H9 (cell line): Measurements from ENCODE around the gene LBHD2. TPM values are rescaled to one million over a fixed set of nuclear protein-coding genes. Genes with fewer than 3 reads are reported as not detected.

Experiments used
- DNase-seq: peaks from one replicate; pipeline ENCODE4 v3.0.0-alpha.2; 2017
- H2AFZ ChIP-seq: one replicate; pipeline ENCODE4 v1.6.1; 2013; ENCODE audit warnings: mild to moderate bottlenecking, low read length, control low read depth, moderate library complexity
- H2AK5ac ChIP-seq: 2 replicates; pipeline ENCODE4 v1.6.1; 2013; ENCODE audit warnings: low read length, control low read depth, mixed read lengths; ENCODE audit not compliant: insufficient read length
- H2BK120ac ChIP-seq: one replicate; pipeline ENCODE4 v1.6.1; 2013; ENCODE audit warnings: low read depth, mild to moderate bottlenecking, low read length, control low read depth, inconsistent platforms; ENCODE audit not compliant: poor library complexity, severe bottlenecking
- H2BK12ac ChIP-seq: 2 replicates; pipeline ENCODE4 v1.6.1; 2013; ENCODE audit warnings: low read length, control low read depth, mixed read lengths, low read depth; ENCODE audit not compliant: insufficient read length
- H2BK15ac ChIP-seq: 2 replicates; pipeline ENCODE4 v1.6.1; 2013; ENCODE audit warnings: low read depth, low read length, control low read depth
- H2BK20ac ChIP-seq: one replicate; pipeline ENCODE4 v1.6.1; 2013; ENCODE audit warnings: low read depth, mild to moderate bottlenecking, low read length, control low read depth, inconsistent platforms; ENCODE audit not compliant: poor library complexity, severe bottlenecking
- H2BK5ac ChIP-seq: 2 replicates; pipeline ENCODE4 v1.6.1; 2013; ENCODE audit warnings: low read length, control low read depth, mixed read lengths; ENCODE audit not compliant: insufficient read length
- H3K14ac ChIP-seq: 2 replicates; pipeline ENCODE4 v1.6.1; 2013; ENCODE audit warnings: low read length, control low read depth; ENCODE audit not compliant: insufficient read depth
- H3K18ac ChIP-seq: 2 replicates; pipeline ENCODE4 v1.6.1; 2013; ENCODE audit warnings: low read depth, mild to moderate bottlenecking, mixed read lengths, low read length, control low read depth; ENCODE audit not compliant: insufficient read length
- H3K23ac ChIP-seq: 2 replicates; pipeline ENCODE4 v1.6.1; 2013; ENCODE audit warnings: low read length, control low read depth, mixed read lengths, low read depth; ENCODE audit not compliant: insufficient read length
- H3K23me2 ChIP-seq: 2 replicates; pipeline ENCODE4 v1.6.1; 2013; ENCODE audit warnings: low read depth, mild to moderate bottlenecking, mixed read lengths, low read length, control low read depth; ENCODE audit not compliant: insufficient read length, poor library complexity, severe bottlenecking
- H3K27ac ChIP-seq: 2 replicates; pipeline ENCODE4 v1.5.1; 2013; ENCODE audit warnings: low read length, control low read depth, mixed read lengths, low read depth; ENCODE audit not compliant: insufficient read length
- H3K27me3 ChIP-seq: 2 replicates; pipeline ENCODE4 v1.6.1; 2013; ENCODE audit warnings: low read length, control low read depth, inconsistent platforms; ENCODE audit not compliant: insufficient read depth
- H3K4ac ChIP-seq: 2 replicates; pipeline ENCODE4 v1.6.1; 2013; ENCODE audit warnings: low read depth, mild to moderate bottlenecking, control low read depth, inconsistent platforms, low read length, moderate library complexity
- H3K4me1 ChIP-seq: 2 replicates; pipeline ENCODE4 v1.6.1; 2013; ENCODE audit warnings: low read length, control low read depth, inconsistent platforms; ENCODE audit not compliant: insufficient read depth
- H3K4me2 ChIP-seq: 2 replicates; pipeline ENCODE4 v1.6.1; 2013; ENCODE audit warnings: low read length, control low read depth, mixed read lengths; ENCODE audit not compliant: insufficient read length, insufficient read depth
- H3K56ac ChIP-seq: 2 replicates; pipeline ENCODE4 v1.6.1; 2013; ENCODE audit warnings: low read depth, mild to moderate bottlenecking, mixed read lengths, low read length, control low read depth; ENCODE audit not compliant: insufficient read length
- H3K79me1 ChIP-seq: 2 replicates; pipeline ENCODE4 v1.6.1; 2013; ENCODE audit warnings: low read depth, mild to moderate bottlenecking, moderate library complexity, low read length, control low read depth, inconsistent platforms; ENCODE audit not compliant: insufficient read depth, poor library complexity, severe bottlenecking
- H3K79me2 ChIP-seq: 2 replicates; pipeline ENCODE4 v1.6.1; 2013; ENCODE audit warnings: low read length, control low read depth, inconsistent platforms; ENCODE audit not compliant: insufficient read depth
- H3K9ac ChIP-seq: 2 replicates; pipeline ENCODE4 v1.6.1; 2013; ENCODE audit warnings: low read length, control low read depth, mixed read lengths; ENCODE audit not compliant: insufficient read length; ENCODE audit errors: extremely low read depth
- H3K9me3 ChIP-seq: one replicate; pipeline ENCODE4 v1.6.1; 2013; ENCODE audit warnings: low read depth, low read length, inconsistent platforms; ENCODE audit not compliant: control insufficient read depth
- H3T11ph ChIP-seq: one replicate; pipeline ENCODE4 v1.6.1; 2013; ENCODE audit warnings: mild to moderate bottlenecking, low read length, control low read depth, inconsistent platforms
- H4K20me1 ChIP-seq: one replicate; pipeline ENCODE4 v1.6.1; 2013; ENCODE audit not compliant: control insufficient read depth, insufficient read length, insufficient read depth
- H4K5ac ChIP-seq: 2 replicates; pipeline ENCODE4 v1.6.1; 2013; ENCODE audit warnings: low read depth, mild to moderate bottlenecking, mixed read lengths, low read length, control low read depth; ENCODE audit not compliant: insufficient read length
- H4K8ac ChIP-seq: replicated peaks from 2 replicates; pipeline ENCODE4 v1.6.1; 2013; ENCODE audit warnings: low read length, control low read depth, mixed read lengths, low read depth; ENCODE audit not compliant: insufficient read length
- H4K91ac ChIP-seq: 2 replicates; pipeline ENCODE4 v1.6.1; 2013; ENCODE audit warnings: low read depth, mild to moderate bottlenecking, moderate library complexity, mixed read lengths, low read length, control low read depth; ENCODE audit not compliant: insufficient read length
- H3K27ac Mint-ChIP-seq, 3 experiments: 2 replicates in 2 of 3; 3 replicates in 1 of 3; pipeline ENCODE4 v1.8.0; 2020 to 2021; ENCODE audit warnings: mixed read lengths in 3 of 3, mild to moderate bottlenecking in 1 of 3, moderate library complexity in 1 of 3
- H3K27me3 Mint-ChIP-seq: 2 replicates; pipeline ENCODE4 v1.8.0; 2021; ENCODE audit warnings: low read depth, mild to moderate bottlenecking, moderate library complexity, mixed read lengths
- H3K36me3 Mint-ChIP-seq, 3 experiments: 2 replicates in 2 of 3; 3 replicates in 1 of 3; pipeline ENCODE4 v1.8.0; 2020 to 2021; ENCODE audit warnings: low read depth in 3 of 3, mixed read lengths in 3 of 3; ENCODE audit not compliant: insufficient read depth in 1 of 3
- H3K4me1 Mint-ChIP-seq, 2 experiments: 2 replicates each; pipeline ENCODE4 v1.8.0; 2020; ENCODE audit warnings: mixed read lengths in 2 of 2
- H3K4me3 Mint-ChIP-seq, 2 experiments: 2 replicates in 1 of 2; 3 replicates in 1 of 2; pipeline ENCODE4 v1.8.0; 2020 to 2021; ENCODE audit warnings: mild to moderate bottlenecking in 2 of 2, mixed read lengths in 2 of 2, moderate library complexity in 1 of 2
- H3K9me3 Mint-ChIP-seq, 2 experiments: 2 replicates in 1 of 2; 3 replicates in 1 of 2; pipeline ENCODE4 v1.8.0; 2020; ENCODE audit warnings: mild to moderate bottlenecking in 2 of 2, mixed read lengths in 2 of 2, moderate library complexity in 1 of 2
- WGBS: extraction: QIAGEN DNeasy Blood & Tissue Kit; methylation state at CpG from one replicate; pipeline ENCODE4 v1.1.7; 2013; ENCODE audit warnings: missing lambda C conversion rate, low lambda C conversion rate, mixed read lengths; ENCODE audit not compliant: insufficient read length; ENCODE audit errors: extremely low coverage; 5-methylcytosine and 5-hydroxymethylcytosine counted together
- total RNA-seq: library from RNA; stranded (reverse); gene quantifications from 2 replicates; pipeline ENCODE4 v1.2.1, GENCODE V29; 2021
- TF ChIP-seq, protein P1 (sequence below): fragments of 200-600 bp; sonication (generic); conservative IDR thresholded peaks from 3 replicates; pipeline ENCODE4 v1.8.0; 2021; ENCODE audit warnings: antibody characterized with exemption, mild to moderate bottlenecking

The LBHD2 gene
- total RNA-seq, 1 experiment from 2014 or later: not detected

GRCh38 chr14:103089386-103090335, 5.7 kb downstream of the LBHD2 start:
- Mint-ChIP-seq H3K27ac (peak overlapping the region in 1 of 3 experiments; percentile 52; a peak in 2 of 7 replicates), H3K27me3 (peaks cover 11% of the 10 kb centered on the region), H3K4me3 (no peak overlapping the region), H3K4me1 (peaks cover 5 to 17% of the 10 kb centered on the region in 2 experiments), H3K36me3 (no peaks in the 10 kb centered on the region), H3K9me3 (no peaks in the 10 kb centered on the region)
- H3K14ac ChIP-seq: no peak overlapping the region; the same call in 1 of the 2 replicates
- no peak overlapping the region for H4K8ac ChIP-seq
- no peaks in the 10 kb centered on the region for H4K20me1 ChIP-seq
- no peaks in the 10 kb centered on the region for H3K79me2 ChIP-seq
- H3K4me1 ChIP-seq: no peaks in the 10 kb centered on the region
- no peak overlapping the region for H3K56ac ChIP-seq
- H3K23me2 ChIP-seq: peaks cover 4% of the 10 kb centered on the region
- H2AK5ac ChIP-seq: no peak overlapping the region
- H3K79me1 ChIP-seq: no peaks in the 10 kb centered on the region
- no peak overlapping the region for H2BK12ac ChIP-seq
- no peak overlapping the region for H3K18ac ChIP-seq
- H3K23ac ChIP-seq: no peak overlapping the region
- no peaks in the 10 kb centered on the region for H3K9me3 ChIP-seq
- H3K9ac ChIP-seq: no peak overlapping the region
- H3K27me3 ChIP-seq: no peaks in the 10 kb centered on the region; the same call in 1 of the 2 replicates
- no peak overlapping the region for H3T11ph ChIP-seq
- no peak overlapping the region for H2BK15ac ChIP-seq
- no CpG with 5 or more reads among the region's 28 CpGs for WGBS
- no peak for DNase-seq
- no peak overlapping the region for H2BK20ac ChIP-seq
- H3K27ac ChIP-seq: no peak overlapping the region
- TF ChIP-seq, protein P1, sequence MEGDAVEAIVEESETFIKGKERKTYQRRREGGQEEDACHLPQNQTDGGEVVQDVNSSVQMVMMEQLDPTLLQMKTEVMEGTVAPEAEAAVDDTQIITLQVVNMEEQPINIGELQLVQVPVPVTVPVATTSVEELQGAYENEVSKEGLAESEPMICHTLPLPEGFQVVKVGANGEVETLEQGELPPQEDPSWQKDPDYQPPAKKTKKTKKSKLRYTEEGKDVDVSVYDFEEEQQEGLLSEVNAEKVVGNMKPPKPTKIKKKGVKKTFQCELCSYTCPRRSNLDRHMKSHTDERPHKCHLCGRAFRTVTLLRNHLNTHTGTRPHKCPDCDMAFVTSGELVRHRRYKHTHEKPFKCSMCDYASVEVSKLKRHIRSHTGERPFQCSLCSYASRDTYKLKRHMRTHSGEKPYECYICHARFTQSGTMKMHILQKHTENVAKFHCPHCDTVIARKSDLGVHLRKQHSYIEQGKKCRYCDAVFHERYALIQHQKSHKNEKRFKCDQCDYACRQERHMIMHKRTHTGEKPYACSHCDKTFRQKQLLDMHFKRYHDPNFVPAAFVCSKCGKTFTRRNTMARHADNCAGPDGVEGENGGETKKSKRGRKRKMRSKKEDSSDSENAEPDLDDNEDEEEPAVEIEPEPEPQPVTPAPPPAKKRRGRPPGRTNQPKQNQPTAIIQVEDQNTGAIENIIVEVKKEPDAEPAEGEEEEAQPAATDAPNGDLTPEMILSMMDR: no peak
- H2BK5ac ChIP-seq: no peak overlapping the region
- no peak overlapping the region for H4K5ac ChIP-seq
- no peak overlapping the region for H2BK120ac ChIP-seq
- H4K91ac ChIP-seq: no peak overlapping the region
- H3K4ac ChIP-seq: no peak overlapping the region
- H2AFZ ChIP-seq: no peak overlapping the region
- H3K4me2 ChIP-seq: no peak overlapping the region
